Testis (tissue), 2 donors: Measurements from ENCODE around the gene GABRR2.

Experiments used
- CTCF ChIP-seq, 3 experiments: fragments of 450-650 bp in 2 of 3; fragments of 200-600 bp in 1 of 3; sonication (generic) in 1 of 3; IDR thresholded peaks; one replicate each; pipeline ENCODE4 v1.5.1; 2016 to 2019; ENCODE audit warnings: antibody characterized with exemption in 3 of 3, mild to moderate bottlenecking in 2 of 3, moderate library complexity in 1 of 3
- POLR2A ChIP-seq: fragments of 450-650 bp; IDR thresholded peaks from one replicate; pipeline ENCODE4 v1.6.1; 2017; ENCODE audit warnings: antibody characterized with exemption, mild to moderate bottlenecking, moderate library complexity

DNA sequence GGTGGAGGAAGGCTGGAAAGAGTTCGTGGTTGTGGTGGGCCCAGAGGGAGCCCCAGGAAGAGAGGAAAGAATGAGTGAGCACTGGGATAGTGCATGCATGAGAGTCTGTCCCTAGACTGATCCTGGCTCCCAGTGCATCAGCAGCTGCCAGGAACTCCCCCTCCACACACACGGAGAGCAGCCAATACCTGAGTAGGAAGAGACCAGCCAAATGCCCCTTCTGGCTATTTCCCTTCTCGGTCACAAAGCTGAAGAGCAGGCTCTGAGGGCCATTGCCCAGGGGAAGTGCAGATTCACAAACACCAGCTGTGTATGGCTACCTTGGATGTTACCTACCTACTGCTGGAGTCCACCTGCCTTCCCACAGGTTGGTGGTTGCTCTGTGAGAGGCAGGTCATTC lies 45.1 kb downstream of the GABRR2 start:
- TF ChIP-seq CTCF (IDR thresholded peaks at IDR 0.05) (no peak), POLR2A (no peak)
